IPS-20b (cell line): ENCODE data around the gene RARG.
A peak's percentile ranks its signal among the peaks of the same experiment; 100 is the strongest.

Experiments used
- H3K27ac ChIP-seq: one replicate; pipeline ENCODE4 v1.5.1; 2013; ENCODE audit warnings: low read length
- H3K27me3 ChIP-seq: 2 replicates; pipeline ENCODE4 v1.6.1; 2013; ENCODE audit warnings: mild to moderate bottlenecking, low read length, inconsistent platforms; ENCODE audit not compliant: insufficient read depth
- H3K36me3 ChIP-seq: 2 replicates; pipeline ENCODE4 v1.6.1; 2013; ENCODE audit warnings: low read depth, mild to moderate bottlenecking, inconsistent platforms, low read length, moderate library complexity; ENCODE audit not compliant: insufficient read depth
- H3K4me1 ChIP-seq: 2 replicates; pipeline ENCODE4 v1.6.1; 2013; ENCODE audit warnings: mild to moderate bottlenecking, control low read depth, inconsistent platforms, low read length, moderate library complexity; ENCODE audit not compliant: insufficient read depth
- H3K4me3 ChIP-seq: 2 replicates; pipeline ENCODE4 v1.5.1; 2013; ENCODE audit warnings: mild to moderate bottlenecking, low read length, inconsistent platforms
- H3K9ac ChIP-seq: 2 replicates; pipeline ENCODE4 v1.6.1; 2013; ENCODE audit warnings: low read depth, mild to moderate bottlenecking, inconsistent platforms, low read length, moderate library complexity
- H3K9me3 ChIP-seq: 2 replicates; pipeline ENCODE4 v1.6.1; 2013; ENCODE audit warnings: mild to moderate bottlenecking, low read depth, low read length, inconsistent platforms; ENCODE audit not compliant: insufficient read depth

The RARG gene

GRCh38 chr12:53231921-53232645 lies at the start of gene RARG:
Gene RARG, minus strand, starts transcription at chr12:53232209. Its CDS starts 4,664 bp downstream, at chr12:53227545.
- Histone ChIP-seq H3K9ac (peak within 1 kb of the TSS; percentile 88; the same call in 1 of the 2 replicates), H3K27ac (no peak within 1 kb of the TSS), H3K4me1 (peaks cover 56% of the 10 kb centered on the region), H3K27me3 (peaks cover 16% of the 10 kb centered on the region), H3K9me3 (no peaks in the 10 kb centered on the region), H3K36me3 (no peaks in the 10 kb centered on the region), H3K4me3 (peak within 1 kb of the TSS; percentile 96)

DNA sequence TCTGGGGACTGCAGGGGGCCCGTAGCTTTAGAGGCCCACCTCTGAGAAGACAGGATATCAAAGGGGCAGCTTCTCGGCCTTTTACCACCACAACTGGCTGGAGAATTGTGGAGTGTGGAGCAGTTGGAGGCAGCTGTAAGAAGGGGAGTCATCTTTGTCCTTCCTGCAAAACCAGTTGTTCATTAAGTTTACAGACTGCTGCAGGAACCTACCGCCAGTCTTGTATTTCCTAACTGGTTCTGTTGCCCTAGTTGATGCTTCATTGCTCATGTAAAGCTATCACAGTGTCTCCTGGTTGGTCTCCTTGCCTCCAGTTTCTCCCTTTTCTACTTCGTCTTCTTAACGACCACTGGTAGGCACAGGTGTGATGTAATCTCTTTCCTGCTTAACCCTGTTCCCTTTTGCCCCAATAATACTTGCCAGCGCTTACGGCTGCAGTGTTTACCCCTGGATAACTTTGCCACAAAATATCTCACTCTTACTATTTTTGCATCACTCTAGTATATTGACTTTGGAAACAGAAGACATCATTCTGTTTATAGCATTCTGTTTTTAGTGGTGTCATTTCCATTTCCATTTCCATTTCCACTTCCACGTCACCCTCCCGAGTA lies 48.0 kb upstream of the RARG start:
- H3K27ac ChIP-seq: no peak overlapping the region
- H3K4me3 ChIP-seq: no peak overlapping the region
- H3K4me1 ChIP-seq: no peaks in the 10 kb centered on the region
- no peak overlapping the region for H3K9ac ChIP-seq
- no peaks in the 10 kb centered on the region for H3K9me3 ChIP-seq
- H3K27me3 ChIP-seq: no peaks in the 10 kb centered on the region
- H3K36me3 ChIP-seq: peaks cover 87% of the 10 kb centered on the region

- Histone ChIP-seq H3K36me3 (peaks cover 89% of the 10 kb centered on the region), H3K27ac (no peak overlapping the region), H3K4me3 (no peak overlapping the region), H3K9me3 (no peaks in the 10 kb centered on the region), H3K9ac (no peak overlapping the region), H3K4me1 (no peaks in the 10 kb centered on the region), H3K27me3 (no peaks in the 10 kb centered on the region)
Observed at GRCh38 chr12:53279283-53279869, 47.4 kb upstream of the RARG start.

DNA sequence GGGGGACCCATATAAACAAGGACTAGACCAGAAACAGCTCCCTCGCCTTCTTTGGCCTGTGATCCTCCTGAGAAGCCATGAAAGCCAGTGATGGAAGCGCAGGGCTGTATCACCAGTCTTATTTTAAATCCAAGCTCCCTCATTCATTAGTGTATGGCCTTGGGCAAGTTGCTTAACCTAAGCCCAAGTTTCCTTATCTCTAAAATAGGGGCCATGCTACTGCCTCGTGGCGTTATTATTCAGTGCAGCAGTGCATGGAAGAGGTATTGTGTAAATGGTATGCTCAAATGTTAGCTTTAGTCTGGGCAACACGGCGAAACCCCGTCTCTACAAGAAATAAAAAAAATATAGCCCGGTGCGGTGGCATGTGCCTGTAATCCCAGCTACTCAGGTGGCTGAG lies 46.0 kb upstream of the RARG start:
- no peaks in the 10 kb centered on the region for H3K4me1 ChIP-seq
- no peak overlapping the region for H3K27ac ChIP-seq
- H3K27me3 ChIP-seq: no peaks in the 10 kb centered on the region
- H3K9ac ChIP-seq: no peak overlapping the region
- H3K36me3 ChIP-seq: peaks cover 81% of the 10 kb centered on the region
- H3K4me3 ChIP-seq: no peak overlapping the region
- H3K9me3 ChIP-seq: no peaks in the 10 kb centered on the region

DNA sequence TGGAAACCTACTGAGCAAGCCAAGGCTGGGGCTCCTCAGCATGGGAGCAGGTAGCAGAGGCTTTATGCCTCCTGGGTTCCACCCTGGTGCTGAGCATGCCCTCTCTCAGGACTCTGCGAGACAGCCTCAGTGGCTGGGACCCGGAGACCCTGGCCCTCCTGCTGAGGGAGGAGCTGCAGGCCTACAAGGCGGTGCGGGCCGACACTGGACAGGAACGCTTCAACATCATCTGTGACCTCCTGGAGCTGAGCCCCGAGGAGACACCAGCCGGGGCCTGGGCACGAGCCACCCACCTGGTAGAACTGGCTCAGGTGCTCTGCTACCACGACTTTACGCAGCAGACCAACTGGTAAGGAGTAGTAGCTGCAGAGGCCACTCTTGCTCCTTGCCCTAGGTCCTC lies 44.5 kb upstream of the RARG start:
- peaks cover 76% of the 10 kb centered on the region for H3K36me3 ChIP-seq
- no peaks in the 10 kb centered on the region for H3K4me1 ChIP-seq
- H3K4me3 ChIP-seq: no peak overlapping the region
- no peaks in the 10 kb centered on the region for H3K9me3 ChIP-seq
- H3K27me3 ChIP-seq: no peaks in the 10 kb centered on the region
- no peak overlapping the region for H3K27ac ChIP-seq
- H3K9ac ChIP-seq: no peak overlapping the region

GRCh38 chr12:53274445-53274844 lies 42.4 kb upstream of the RARG start:
- Histone ChIP-seq H3K9me3 (no peaks in the 10 kb centered on the region), H3K9ac (no peak overlapping the region), H3K4me3 (no peak overlapping the region), H3K27me3 (no peaks in the 10 kb centered on the region), H3K36me3 (peaks cover 70% of the 10 kb centered on the region), H3K4me1 (no peaks in the 10 kb centered on the region), H3K27ac (no peak overlapping the region)

DNA sequence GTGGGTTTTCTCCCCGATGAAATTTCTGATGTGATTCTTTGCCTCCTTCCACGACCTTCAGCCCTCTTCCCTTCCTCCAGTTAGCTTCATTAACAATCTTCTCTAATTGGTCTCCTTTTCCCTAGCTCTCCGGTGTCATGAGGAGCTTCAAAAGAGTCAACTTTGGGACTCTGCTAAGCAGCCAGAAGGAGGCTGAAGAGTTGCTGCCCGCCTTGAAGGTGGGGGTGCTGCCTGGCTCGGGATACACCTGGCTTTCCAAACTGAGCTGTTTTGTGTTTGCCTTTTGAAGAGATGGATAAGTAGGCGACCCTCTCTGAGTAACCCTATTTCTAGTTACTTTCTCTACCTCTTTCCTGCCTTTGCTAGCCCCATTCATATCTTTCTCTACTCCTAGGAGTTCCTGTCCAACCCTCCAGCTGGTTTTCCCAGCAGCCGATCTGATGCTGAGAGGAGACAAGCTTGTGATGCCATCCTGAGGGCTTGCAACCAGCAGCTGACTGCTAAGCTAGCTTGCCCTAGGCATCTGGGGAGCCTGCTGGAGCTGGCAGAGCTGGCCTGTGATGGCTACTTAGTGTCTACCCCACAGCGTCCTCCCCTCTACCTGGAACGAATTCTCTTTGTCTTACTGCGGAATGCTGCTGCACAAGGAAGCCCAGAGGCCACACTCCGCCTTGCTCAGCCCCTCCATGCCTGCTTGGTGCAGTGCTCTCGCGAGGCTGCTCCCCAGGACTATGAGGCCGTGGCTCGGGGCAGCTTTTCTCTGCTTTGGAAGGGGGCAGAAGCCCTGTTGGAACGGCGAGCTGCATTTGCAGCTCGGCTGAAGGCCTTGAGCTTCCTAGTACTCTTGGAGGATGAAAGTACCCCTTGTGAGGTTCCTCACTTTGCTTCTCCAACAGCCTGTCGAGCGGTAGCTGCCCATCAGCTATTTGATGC lies 36.9 kb upstream of the RARG start:
- Histone ChIP-seq H3K27ac (no peak overlapping the region), H3K4me1 (peaks cover 10% of the 10 kb centered on the region), H3K9me3 (no peaks in the 10 kb centered on the region), H3K4me3 (peak overlapping the region; percentile 86), H3K27me3 (no peaks in the 10 kb centered on the region), H3K36me3 (peaks cover 33% of the 10 kb centered on the region), H3K9ac (peak overlapping the region; percentile 92)

DNA sequence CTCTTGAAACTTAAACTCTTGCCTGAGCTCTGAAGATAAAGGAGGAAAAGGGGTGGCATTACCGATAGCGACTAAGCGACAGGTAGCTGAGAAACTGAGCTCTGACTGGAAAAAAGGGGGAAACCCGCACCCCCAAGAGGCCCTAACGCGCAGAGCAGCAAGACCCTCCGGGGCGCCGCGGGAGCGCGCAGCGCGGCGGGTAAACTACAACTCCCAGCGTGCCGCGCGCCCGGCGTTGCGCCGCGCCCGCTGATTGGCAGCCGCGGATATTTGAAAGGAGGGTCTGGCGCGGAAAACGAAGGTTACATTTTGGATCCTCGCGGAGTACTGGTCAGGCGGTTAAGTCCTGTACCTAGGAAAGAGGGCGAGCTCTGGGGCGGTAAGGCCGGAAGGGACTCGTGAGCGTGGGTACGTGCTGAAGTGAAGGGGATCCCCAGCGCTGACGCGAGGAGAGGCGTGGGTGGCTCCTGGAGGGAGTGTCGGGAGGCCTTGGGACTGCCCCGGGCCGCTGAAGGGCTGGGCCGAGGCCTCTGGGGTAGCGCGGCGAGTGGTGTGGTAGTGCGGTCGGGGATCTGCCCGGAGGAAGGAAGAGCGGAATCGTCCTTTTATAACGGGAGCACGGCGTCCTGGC lies 36.1 kb upstream of the RARG start, which contains the start of gene ESPL1:
Gene ESPL1 (plus strand): TSS at position 301 of the 631 bp plus-strand sequence. CDS start 468 bp downstream, outside the sequence.
- Histone ChIP-seq H3K36me3 (peaks cover 31% of the 10 kb centered on the region), H3K9ac (peak within 1 kb of the TSS; percentile 92), H3K27me3 (no peaks in the 10 kb centered on the region), H3K9me3 (no peaks in the 10 kb centered on the region), H3K4me3 (peak within 1 kb of the TSS; percentile 86), H3K27ac (no peak within 1 kb of the TSS), H3K4me1 (peaks cover 10% of the 10 kb centered on the region)

DNA sequence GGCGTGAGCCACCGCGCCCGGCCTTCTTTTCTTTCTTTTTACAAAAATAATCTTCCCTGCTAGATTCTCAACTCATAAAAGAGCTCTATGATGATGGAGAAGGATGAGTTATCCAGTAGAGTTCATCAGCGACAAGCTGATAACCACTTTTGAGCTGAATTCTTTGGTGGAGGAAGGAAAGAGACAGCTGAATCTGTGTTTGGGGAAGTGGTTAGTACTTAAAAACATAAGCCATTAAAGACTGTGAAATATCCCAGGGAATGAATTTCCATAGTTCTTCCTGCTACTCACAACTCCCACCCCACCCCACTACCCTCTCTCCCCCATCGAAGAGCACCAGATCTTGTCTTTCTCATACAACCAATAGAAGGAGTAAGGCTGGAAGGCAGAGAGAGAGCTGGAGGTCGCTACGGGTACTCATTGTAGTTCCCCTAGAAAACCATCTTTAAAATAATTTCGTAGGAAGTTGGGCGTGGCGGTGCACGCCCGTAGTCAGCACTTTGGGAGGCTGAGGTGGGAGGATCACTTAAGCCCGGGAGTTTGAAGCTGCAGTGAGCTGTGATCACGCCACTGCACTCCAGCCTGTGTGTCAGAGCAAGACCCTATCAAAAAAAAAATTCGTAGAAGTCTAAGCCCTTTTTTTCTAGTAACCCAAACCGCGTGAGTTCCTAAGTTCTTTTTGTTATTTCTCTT lies 35.4 kb upstream of the RARG start:
- Histone ChIP-seq H3K27ac (no peak overlapping the region), H3K9me3 (no peaks in the 10 kb centered on the region), H3K9ac (peak overlapping the region; percentile 92; the same call in 1 of the 2 replicates), H3K27me3 (no peaks in the 10 kb centered on the region), H3K4me1 (peaks cover 10% of the 10 kb centered on the region), H3K4me3 (peak overlapping the region; percentile 86), H3K36me3 (peaks cover 27% of the 10 kb centered on the region)

DNA sequence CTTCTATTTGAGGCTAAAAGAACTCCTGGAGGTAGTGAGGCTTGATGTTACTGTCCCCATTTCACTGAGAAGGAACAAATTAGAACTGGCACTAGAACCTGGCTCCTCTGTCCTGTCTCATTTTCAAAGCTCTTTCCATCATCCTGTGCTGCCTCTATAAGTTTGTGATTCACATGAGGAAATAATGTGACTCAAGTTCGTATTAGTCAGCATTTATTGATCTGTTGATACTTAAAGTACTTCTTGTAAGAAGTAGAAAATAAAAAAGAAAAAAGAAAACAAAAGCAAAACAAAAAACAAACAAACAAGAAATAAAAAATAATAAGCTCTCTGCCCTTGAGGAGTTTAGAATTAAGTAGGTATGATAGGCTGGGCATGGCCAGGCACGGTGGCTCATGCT lies 33.8 kb upstream of the RARG start:
- Histone ChIP-seq H3K4me3 (no peak overlapping the region), H3K27ac (no peak overlapping the region), H3K4me1 (peaks cover 10% of the 10 kb centered on the region), H3K36me3 (peaks cover 21% of the 10 kb centered on the region), H3K9ac (no peak overlapping the region), H3K27me3 (no peaks in the 10 kb centered on the region), H3K9me3 (no peaks in the 10 kb centered on the region)
